CD4-positive, alpha-beta memory T cell (primary cell): Measurements from ENCODE around the gene ARHGAP6. TPM values are rescaled to one million over a fixed set of nuclear protein-coding genes. Genes with fewer than 3 reads are reported as not detected.

Source experiments
- CTCF ChIA-PET: fragments of 350-600 bp; sonication (Branson Sonifier 250); formaldehyde crosslinking; loops from one replicate; lab custom pipeline; 2021; ENCODE audit warnings: inconsistent platforms; ENCODE audit not compliant: partially characterized antibody; lab: Charles Lee
- POLR2A ChIA-PET: fragments of 350-600 bp; sonication (Branson Sonifier 250); formaldehyde crosslinking; loops from one replicate; lab custom pipeline; 2021; ENCODE audit not compliant: partially characterized antibody; lab: Charles Lee
- DNase-seq, 5 donors: peaks; one replicate each; pipeline versions ENCODE4 v3.0.0 to v3.0.0-alpha.2; 2020 to 2022; ENCODE audit warnings: mixed read lengths in 1 of 5
- H3K27ac ChIP-seq: one replicate; pipeline ENCODE4 v1.7.0; 2013; ENCODE audit warnings: low read depth, low read length
- H3K27me3 ChIP-seq: 2 replicates; pipeline ENCODE4 v1.7.0; 2013; ENCODE audit warnings: mild to moderate bottlenecking, low read length, moderate library complexity; ENCODE audit not compliant: insufficient read depth
- H3K36me3 ChIP-seq: 2 replicates; pipeline ENCODE4 v1.7.0; 2013; ENCODE audit warnings: mild to moderate bottlenecking, low read length, moderate library complexity; ENCODE audit not compliant: insufficient read depth
- H3K4me1 ChIP-seq: 2 replicates; pipeline ENCODE4 v1.7.0; 2013; ENCODE audit warnings: mild to moderate bottlenecking, low read length, moderate library complexity; ENCODE audit not compliant: insufficient read depth
- H3K4me3 ChIP-seq, 2 donors: one replicate each; pipeline ENCODE4 v1.7.0; 2013; ENCODE audit warnings: low read length in 2 of 2, mild to moderate bottlenecking in 1 of 2
- H3K9me3 ChIP-seq, 2 donors: one replicate each; pipeline ENCODE4 v1.7.0; 2013; ENCODE audit warnings: low read length in 2 of 2, control low read depth in 1 of 2; ENCODE audit not compliant: control insufficient read depth in 1 of 2
- H3K27ac Mint-ChIP-seq, 7 donors: one replicate each; pipeline ENCODE4 v1.8.0; 2020 to 2021; ENCODE audit warnings: mixed read lengths in 7 of 7, mild to moderate bottlenecking in 6 of 7, inconsistent platforms in 3 of 7, moderate library complexity in 3 of 7
- H3K27me3 Mint-ChIP-seq, 2 donors: one replicate each; pipeline ENCODE4 v1.8.0; 2020 to 2021; ENCODE audit warnings: mixed read lengths in 2 of 2
- H3K36me3 Mint-ChIP-seq, 2 donors: one replicate each; pipeline ENCODE4 v1.8.0; 2020 to 2021; ENCODE audit warnings: mixed read lengths in 2 of 2, inconsistent platforms in 1 of 2, mild to moderate bottlenecking in 1 of 2
- H3K4me1 Mint-ChIP-seq, 4 donors: one replicate each; pipeline ENCODE4 v1.8.0; 2020 to 2021; ENCODE audit warnings: mixed read lengths in 4 of 4, mild to moderate bottlenecking in 1 of 4
- H3K4me3 Mint-ChIP-seq, 8 donors: one replicate each; pipeline ENCODE4 v1.8.0; 2020 to 2021; ENCODE audit warnings: mixed read lengths in 8 of 8, mild to moderate bottlenecking in 7 of 8, moderate library complexity in 6 of 8, inconsistent platforms in 3 of 8
- H3K9me3 Mint-ChIP-seq, 8 donors: one replicate each; pipeline ENCODE4 v1.8.0; 2020 to 2021; ENCODE audit warnings: mixed read lengths in 8 of 8, mild to moderate bottlenecking in 5 of 8, inconsistent platforms in 3 of 8, moderate library complexity in 1 of 8
- intact Hi-C: fragments of 100-400 bp; cut with micrococcal nuclease; formaldehyde crosslinking; loops from one replicate; pipeline ENCODE4 v1.15.1; 2023
- polyA plus RNA-seq, 2 donors: library from polyadenylated mRNA; unstranded; fragments of 300-500 nt; fragmentation: Illumina TruSeq; gene quantifications; one replicate each; pipeline ENCODE4 v1.2.3, GENCODE V29; 2021
- total RNA-seq, 2 experiments: library from RNA; stranded (reverse); gene quantifications; one replicate each; pipeline ENCODE4 v1.2.3, GENCODE V29; 2021

The ARHGAP6 gene
- total and polyA plus RNA-seq, 4 experiments from 2014 or later: not detected

DNA sequence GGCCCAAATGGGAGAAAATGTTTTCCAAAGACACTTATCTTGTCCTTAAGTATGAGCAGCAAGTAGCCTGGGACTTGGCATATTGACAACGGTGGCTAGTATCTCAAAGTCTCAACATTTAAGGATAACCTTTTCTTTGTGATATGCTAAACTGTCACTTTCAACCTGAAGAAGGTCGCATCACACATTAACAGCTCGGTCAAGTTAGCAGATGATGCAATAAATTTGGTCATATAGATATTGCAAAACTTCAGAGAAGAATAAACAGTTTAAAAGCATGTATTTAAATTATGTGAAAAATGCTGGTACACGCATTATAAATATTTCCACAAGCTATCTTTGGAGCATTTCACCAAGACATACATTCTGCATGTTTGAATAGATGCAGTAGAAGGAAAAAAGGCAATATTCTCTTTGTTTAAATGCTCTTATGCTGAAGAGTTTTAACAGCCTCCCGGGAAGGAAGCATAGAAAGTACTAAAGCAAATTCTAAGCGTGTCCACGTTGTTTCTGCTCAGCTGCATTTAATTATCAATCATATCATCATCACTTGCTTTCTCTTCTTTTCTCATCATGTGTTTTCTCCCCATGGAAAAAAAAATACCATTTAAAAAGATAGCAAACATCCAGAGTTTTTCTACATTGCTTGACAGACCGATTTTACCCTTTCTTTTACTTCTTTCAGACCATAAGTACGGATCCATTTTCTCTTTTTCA lies 24.2 kb downstream of the ARHGAP6 start:
- DNase-seq: no peak
- Histone ChIP-seq H3K36me3 (no peaks in the 10 kb centered on the region), H3K27ac (no peak overlapping the region), H3K4me3 (no peak overlapping the region), H3K27me3 (no peaks in the 10 kb centered on the region), H3K9me3 (no peaks in the 10 kb centered on the region), H3K4me1 (no peaks in the 10 kb centered on the region)
- peaks cover 3 to 4% of the 10 kb centered on the region in 2 donors for H3K27me3 Mint-ChIP-seq
- ChIA-PET POLR2A (no interaction called here), CTCF (interaction anchor here (0.7 kb wide), 1 partner anchor 38 kb away, joined by 3 read pairs; no protein-coding TSS in a partner anchor)
- H3K27ac Mint-ChIP-seq: no peak overlapping the region
- H3K36me3 Mint-ChIP-seq: no peaks in the 10 kb centered on the region
- intact Hi-C loops: no loop called here
- H3K4me3 Mint-ChIP-seq: no peak overlapping the region
- no peaks in the 10 kb centered on the region for H3K4me1 Mint-ChIP-seq
- peaks cover 0 to 4% (median 0%) of the 10 kb centered on the region in 8 donors for H3K9me3 Mint-ChIP-seq

DNA sequence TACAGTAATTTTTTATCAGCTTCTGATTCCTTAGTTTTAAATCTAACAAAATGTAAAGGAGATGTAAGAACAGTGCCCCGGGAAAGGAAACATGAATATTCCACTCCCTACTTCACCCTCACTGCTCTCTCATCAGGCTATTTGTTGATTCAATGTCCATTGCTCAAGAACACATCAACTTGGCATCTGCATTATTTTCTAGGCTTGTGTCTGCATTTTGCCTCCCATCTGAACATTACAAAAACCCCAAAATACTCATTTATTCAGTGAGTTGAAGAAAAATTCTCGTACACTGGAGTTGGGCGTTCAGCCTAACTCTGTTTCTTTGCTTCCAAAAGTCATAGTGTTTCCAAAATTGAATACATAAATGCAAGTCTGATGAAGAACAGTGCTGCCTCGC lies 25.6 kb downstream of the ARHGAP6 start:
- Mint-ChIP-seq H3K4me3 (no peak overlapping the region), H3K27ac (no peak overlapping the region), H3K4me1 (no peaks in the 10 kb centered on the region), H3K9me3 (peaks cover 0 to 4% (median 0%) of the 10 kb centered on the region in 8 donors), H3K27me3 (peaks cover 0 to 1% of the 10 kb centered on the region in 2 donors), H3K36me3 (no peaks in the 10 kb centered on the region)
- Histone ChIP-seq H3K4me3 (no peak overlapping the region), H3K9me3 (no peaks in the 10 kb centered on the region), H3K4me1 (no peaks in the 10 kb centered on the region), H3K27ac (no peak overlapping the region), H3K27me3 (no peaks in the 10 kb centered on the region), H3K36me3 (no peaks in the 10 kb centered on the region)
- CTCF ChIA-PET: no interaction called here
- intact Hi-C loops: no loop called here
- POLR2A ChIA-PET: no interaction called here
- no peak for DNase-seq

DNA sequence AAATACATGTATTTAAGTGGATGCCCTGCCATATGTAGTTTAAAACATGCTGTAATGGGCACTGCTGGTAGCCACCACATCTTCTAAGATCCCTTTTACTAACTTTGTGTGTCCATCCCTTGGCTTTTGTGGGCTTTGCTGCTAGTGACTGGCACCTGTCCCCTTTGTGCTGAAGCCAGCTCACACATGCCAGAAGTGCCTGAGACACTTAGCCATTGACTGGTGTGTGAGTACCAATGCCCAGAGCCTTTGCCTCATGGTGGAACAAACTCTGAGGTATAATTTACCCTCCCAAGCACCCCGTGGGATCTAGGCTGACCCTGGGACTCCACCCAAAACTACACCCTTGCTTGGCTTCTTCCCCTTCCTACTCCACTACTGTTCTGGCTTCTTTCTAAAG lies 33.0 kb downstream of the ARHGAP6 start:
- Mint-ChIP-seq H3K27ac (no peak overlapping the region), H3K4me1 (no peaks in the 10 kb centered on the region)
- POLR2A ChIA-PET: no interaction called here

GRCh38 chrX:11629593-11630211 lies 36.0 kb downstream of the ARHGAP6 start:
- Histone ChIP-seq H3K4me3 (no peak overlapping the region), H3K4me1 (no peaks in the 10 kb centered on the region), H3K27ac (no peak overlapping the region), H3K27me3 (no peaks in the 10 kb centered on the region), H3K9me3 (no peaks in the 10 kb centered on the region), H3K36me3 (no peaks in the 10 kb centered on the region)
- no peaks in the 10 kb centered on the region for H3K36me3 Mint-ChIP-seq
- POLR2A ChIA-PET: no interaction called here
- CTCF ChIA-PET: no interaction called here
- intact Hi-C loops: no loop called here
- no peak for DNase-seq
- H3K27me3 Mint-ChIP-seq: peaks cover 2 to 6% of the 10 kb centered on the region in 2 donors
- no peak overlapping the region for H3K4me3 Mint-ChIP-seq
- no peak overlapping the region for H3K27ac Mint-ChIP-seq
- H3K9me3 Mint-ChIP-seq: peaks cover 0 to 32% (median 9%) of the 10 kb centered on the region in 8 donors
- no peaks in the 10 kb centered on the region for H3K4me1 Mint-ChIP-seq

More for the DNA sequence above, 33.0 kb downstream of the ARHGAP6 start:
- CTCF ChIA-PET: no interaction called here
- H3K36me3 ChIP-seq: no peaks in the 10 kb centered on the region
- H3K27ac ChIP-seq: no peak overlapping the region
- intact Hi-C loops: no loop called here
- H3K27me3 ChIP-seq: no peaks in the 10 kb centered on the region
- no peak overlapping the region for H3K4me3 ChIP-seq
- no peaks in the 10 kb centered on the region for H3K9me3 ChIP-seq
- no peak overlapping the region for H3K4me3 Mint-ChIP-seq
- H3K4me1 ChIP-seq: no peaks in the 10 kb centered on the region
- no peak for DNase-seq
- peaks cover 0 to 5% (median 0%) of the 10 kb centered on the region in 8 donors for H3K9me3 Mint-ChIP-seq
- no peaks in the 10 kb centered on the region for H3K36me3 Mint-ChIP-seq
- peaks cover 2 to 6% of the 10 kb centered on the region in 2 donors for H3K27me3 Mint-ChIP-seq

GRCh38 chrX:11628399-11628798 lies 37.3 kb downstream of the ARHGAP6 start:
- DNase-seq: no peak
- Histone ChIP-seq H3K4me3 (no peak overlapping the region), H3K27ac (no peak overlapping the region), H3K4me1 (no peaks in the 10 kb centered on the region), H3K36me3 (no peaks in the 10 kb centered on the region), H3K9me3 (no peaks in the 10 kb centered on the region), H3K27me3 (no peaks in the 10 kb centered on the region)
- intact Hi-C loops: no loop called here
- Mint-ChIP-seq H3K4me3 (no peak overlapping the region), H3K27ac (no peak overlapping the region), H3K9me3 (peaks cover 0 to 41% (median 13%) of the 10 kb centered on the region in 8 donors), H3K36me3 (no peaks in the 10 kb centered on the region), H3K4me1 (no peaks in the 10 kb centered on the region), H3K27me3 (peaks cover 2 to 6% of the 10 kb centered on the region in 2 donors)
- ChIA-PET CTCF (no interaction called here), POLR2A (no interaction called here)

- Mint-ChIP-seq H3K27me3 (peaks cover 0 to 4% of the 10 kb centered on the region in 2 donors), H3K36me3 (no peaks in the 10 kb centered on the region), H3K4me3 (no peak overlapping the region), H3K4me1 (no peaks in the 10 kb centered on the region), H3K9me3 (peaks cover 0 to 41% (median 13%) of the 10 kb centered on the region in 8 donors), H3K27ac (no peak overlapping the region)
- intact Hi-C loops: no loop called here
- Histone ChIP-seq H3K27ac (no peak overlapping the region), H3K4me1 (no peaks in the 10 kb centered on the region), H3K27me3 (no peaks in the 10 kb centered on the region), H3K9me3 (no peaks in the 10 kb centered on the region), H3K36me3 (no peaks in the 10 kb centered on the region), H3K4me3 (no peak overlapping the region)
- ChIA-PET POLR2A (no interaction called here), CTCF (no interaction called here)
- no peak for DNase-seq
These were observed 39.4 kb downstream of the ARHGAP6 start for GRCh38 chrX:11626351-11626750.

- Histone ChIP-seq H3K4me1 (no peaks in the 10 kb centered on the region), H3K27me3 (no peaks in the 10 kb centered on the region), H3K36me3 (no peaks in the 10 kb centered on the region), H3K27ac (no peak overlapping the region), H3K9me3 (no peaks in the 10 kb centered on the region), H3K4me3 (no peak overlapping the region)
- Mint-ChIP-seq H3K4me3 (no peak overlapping the region), H3K27ac (no peak overlapping the region), H3K36me3 (no peaks in the 10 kb centered on the region), H3K4me1 (no peaks in the 10 kb centered on the region), H3K27me3 (peaks cover 3 to 11% of the 10 kb centered on the region in 2 donors), H3K9me3 (peaks cover 0 to 11% (median 6%) of the 10 kb centered on the region in 8 donors)
- DNase-seq: no peak
- intact Hi-C loops: no loop called here
- POLR2A ChIA-PET: no interaction called here
- CTCF ChIA-PET: no interaction called here
These were observed 46.3 kb downstream of the ARHGAP6 start for GRCh38 chrX:11619441-11619840.
